BE2C (cell line): ENCODE data around the gene ZNF284.

Experiments
- DNase-seq: peaks from one replicate; pipeline ENCODE4 v3.0.0-alpha.2; 2020
- H3K27me3 ChIP-seq: fragments of 250-450 bp; sonication (Bioruptor Pico); 2 replicates; pipeline ENCODE4 v1.5.1; 2020; ENCODE audit warnings: mild to moderate bottlenecking
- H3K36me3 ChIP-seq: fragments of 250-450 bp; sonication (Bioruptor Pico); 2 replicates; pipeline ENCODE4 v1.5.1; 2020; ENCODE audit warnings: mild to moderate bottlenecking
- H3K4me1 ChIP-seq: fragments of 250-450 bp; sonication (Bioruptor Pico); 2 replicates; pipeline ENCODE4 v1.5.1; 2020
- H3K4me3 ChIP-seq: 2 replicates; pipeline ENCODE4 v1.5.1; 2011; ENCODE audit warnings: low read depth, low read length
- H3K9me3 ChIP-seq: fragments of 250-450 bp; sonication (Bioruptor Pico); 2 replicates; pipeline ENCODE4 v1.5.1; 2020
- TF ChIP-seq, protein P1 (sequence below): IDR thresholded peaks from 2 replicates; pipeline ENCODE4 v1.5.1; 2012; ENCODE audit warnings: mild to moderate bottlenecking, low read depth, low read length

The ZNF284 gene

DNA sequence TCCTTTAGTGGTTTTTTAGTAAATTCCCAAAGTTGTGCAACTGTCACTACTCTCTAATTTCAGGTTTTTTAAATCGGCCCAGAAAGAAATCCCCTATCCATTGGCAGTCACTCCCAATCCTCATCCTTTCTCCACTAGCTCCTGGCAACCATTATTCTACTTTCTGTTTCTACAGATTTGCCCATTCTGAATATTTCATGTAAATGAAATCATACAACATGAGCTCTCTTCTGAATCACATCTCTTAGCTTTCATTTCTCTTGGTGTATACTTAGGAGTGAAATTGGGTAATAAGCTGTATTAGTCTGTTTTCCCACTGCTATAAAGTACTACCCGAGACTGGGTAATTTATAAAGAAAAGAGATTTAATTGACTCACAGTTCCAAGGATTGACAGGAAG, 29.8 kb upstream of the ZNF284 start:
- TF ChIP-seq, protein P1, sequence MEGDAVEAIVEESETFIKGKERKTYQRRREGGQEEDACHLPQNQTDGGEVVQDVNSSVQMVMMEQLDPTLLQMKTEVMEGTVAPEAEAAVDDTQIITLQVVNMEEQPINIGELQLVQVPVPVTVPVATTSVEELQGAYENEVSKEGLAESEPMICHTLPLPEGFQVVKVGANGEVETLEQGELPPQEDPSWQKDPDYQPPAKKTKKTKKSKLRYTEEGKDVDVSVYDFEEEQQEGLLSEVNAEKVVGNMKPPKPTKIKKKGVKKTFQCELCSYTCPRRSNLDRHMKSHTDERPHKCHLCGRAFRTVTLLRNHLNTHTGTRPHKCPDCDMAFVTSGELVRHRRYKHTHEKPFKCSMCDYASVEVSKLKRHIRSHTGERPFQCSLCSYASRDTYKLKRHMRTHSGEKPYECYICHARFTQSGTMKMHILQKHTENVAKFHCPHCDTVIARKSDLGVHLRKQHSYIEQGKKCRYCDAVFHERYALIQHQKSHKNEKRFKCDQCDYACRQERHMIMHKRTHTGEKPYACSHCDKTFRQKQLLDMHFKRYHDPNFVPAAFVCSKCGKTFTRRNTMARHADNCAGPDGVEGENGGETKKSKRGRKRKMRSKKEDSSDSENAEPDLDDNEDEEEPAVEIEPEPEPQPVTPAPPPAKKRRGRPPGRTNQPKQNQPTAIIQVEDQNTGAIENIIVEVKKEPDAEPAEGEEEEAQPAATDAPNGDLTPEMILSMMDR, result no peak
- H3K9me3 ChIP-seq, result no peaks in the 10 kb centered on the region

DNA sequence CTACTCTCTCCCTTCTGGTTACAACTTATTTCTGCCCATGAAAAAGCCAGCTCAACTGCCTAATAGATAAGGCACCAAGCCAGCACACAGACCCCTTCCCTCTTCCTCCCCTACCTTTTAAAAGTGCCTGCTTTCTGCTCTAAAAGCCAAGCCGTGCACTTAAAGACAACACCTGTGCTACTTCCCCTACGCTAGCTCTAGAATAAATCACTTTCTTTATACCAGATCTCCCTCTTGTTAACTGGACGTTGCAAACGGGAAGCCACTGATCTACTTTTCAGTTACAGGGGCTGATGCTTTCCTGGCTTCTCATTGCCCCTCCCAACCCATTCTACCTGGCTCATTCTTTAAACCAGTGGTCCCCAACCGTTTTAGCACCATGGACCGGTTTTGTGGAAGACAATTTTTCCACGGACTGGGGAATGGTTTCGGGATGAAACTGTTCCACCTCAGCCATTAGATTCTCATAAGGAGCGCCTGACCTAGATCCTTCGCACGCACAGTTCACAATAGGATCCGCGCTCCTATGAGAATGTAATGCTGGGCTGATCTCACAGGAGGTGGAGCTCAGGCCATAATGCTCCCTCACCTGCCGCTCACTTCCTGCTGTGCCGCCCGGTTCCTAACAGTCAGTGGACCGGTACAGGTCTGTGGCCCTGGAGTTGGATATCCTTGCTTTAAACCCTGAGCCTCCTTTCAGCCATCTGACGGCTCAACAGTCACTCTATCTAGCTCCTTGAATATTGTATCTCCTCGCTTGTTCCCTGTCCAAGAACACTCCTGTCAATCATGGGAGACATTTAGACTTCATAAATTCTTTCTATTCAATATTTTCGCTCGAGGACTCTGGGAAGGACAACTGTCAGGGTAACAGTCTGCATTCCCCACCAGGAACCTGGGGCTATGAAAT, 21.0 kb upstream of the ZNF284 start:
- TF ChIP-seq, protein P1, result no peak
- H3K9me3 ChIP-seq, result no peaks in the 10 kb centered on the region
- DNase-seq, result no peak
- peaks cover 6% of the 10 kb centered on the region for H3K27me3 ChIP-seq
- no peaks in the 10 kb centered on the region for H3K4me1 ChIP-seq
- peak overlapping the region; percentile 82 for H3K4me3 ChIP-seq
- H3K36me3 ChIP-seq, result peaks cover 3% of the 10 kb centered on the region; the same call in 1 of the 2 replicates

More for the DNA sequence above, 29.8 kb upstream of the ZNF284 start:
- DNase-seq, result no peak
- H3K27me3 ChIP-seq, result peaks cover 27% of the 10 kb centered on the region
- H3K4me1 ChIP-seq, result no peaks in the 10 kb centered on the region
- H3K36me3 ChIP-seq, result no peaks in the 10 kb centered on the region
- no peak overlapping the region for H3K4me3 ChIP-seq

DNA sequence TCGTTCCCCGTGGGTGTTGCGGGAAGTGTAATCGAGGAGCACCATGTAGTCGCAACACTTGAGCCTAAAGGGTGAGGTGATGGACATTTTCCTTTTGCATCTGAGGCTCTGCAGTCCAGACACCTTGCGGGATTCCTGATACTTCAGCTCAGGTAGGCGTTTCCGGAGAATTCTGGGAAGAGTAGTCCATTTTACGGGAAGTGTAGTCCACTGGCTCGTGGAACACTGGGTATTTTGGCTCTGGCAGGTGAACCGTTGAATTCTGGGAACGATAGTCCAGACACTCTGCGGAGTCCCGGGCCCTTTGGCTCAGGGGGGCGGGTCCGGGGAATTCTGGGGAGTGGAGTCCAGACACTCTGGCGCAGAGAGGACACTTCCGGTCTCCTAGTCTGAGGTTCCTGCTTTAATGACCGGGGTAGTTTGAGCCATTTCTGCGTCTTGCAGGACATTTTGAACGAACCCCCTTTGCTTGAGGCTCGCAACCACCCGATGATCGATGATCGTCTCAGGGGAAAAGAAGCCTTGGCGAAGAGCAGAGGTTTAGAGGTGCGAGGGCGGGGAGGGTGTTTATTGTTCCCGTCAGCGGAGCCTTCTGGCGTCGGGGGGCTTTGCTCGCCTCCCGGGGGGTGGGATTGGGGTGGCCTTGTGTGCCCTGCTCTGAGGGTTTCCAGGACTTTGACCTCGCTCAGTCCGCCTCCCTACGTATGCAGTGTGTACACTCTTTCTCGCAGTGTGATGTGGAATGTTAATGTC, 20.1 kb upstream of the ZNF284 start, which contains the start of gene ZNF223:
Gene ZNF223, plus strand, starts transcription at position 387 of the 753 bp plus-strand sequence. CDS start 3,141 bp downstream, outside the sequence.
- peaks cover 6% of the 10 kb centered on the region for H3K27me3 ChIP-seq
- H3K4me3 ChIP-seq, result peak within 1 kb of the TSS; percentile 82
- no peaks in the 10 kb centered on the region for H3K4me1 ChIP-seq
- peaks cover 3% of the 10 kb centered on the region; the same call in 1 of the 2 replicates for H3K36me3 ChIP-seq
- DNase-seq, result peak; percentile 92
- H3K9me3 ChIP-seq, result no peaks in the 10 kb centered on the region
- TF ChIP-seq, protein P1, result no peak

DNA sequence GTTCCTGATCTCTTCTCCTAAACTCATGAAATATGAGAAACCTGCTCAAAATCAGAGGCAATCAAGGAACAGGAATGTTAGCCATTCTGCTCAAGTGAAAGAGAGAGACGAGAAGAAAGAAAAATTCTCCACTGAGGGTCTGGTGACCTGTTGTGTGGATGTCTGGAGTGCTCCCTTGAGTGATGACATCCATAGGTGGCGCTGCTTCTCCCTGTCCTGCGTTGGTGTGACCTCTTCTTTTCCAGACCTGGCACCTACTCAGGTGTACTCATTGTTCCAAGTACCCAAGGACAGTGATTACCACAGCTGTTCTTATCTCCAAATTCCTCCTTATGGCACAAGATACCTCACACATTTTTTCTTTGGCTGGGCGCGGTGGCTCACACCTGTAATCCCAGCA, 16.1 kb upstream of the ZNF284 start:
- no peak overlapping the region for H3K4me3 ChIP-seq
- no peaks in the 10 kb centered on the region for H3K9me3 ChIP-seq
- H3K27me3 ChIP-seq, result no peaks in the 10 kb centered on the region
- TF ChIP-seq, protein P1, result no peak
- H3K36me3 ChIP-seq, result peaks cover 6% of the 10 kb centered on the region
- no peak for DNase-seq
- H3K4me1 ChIP-seq, result no peaks in the 10 kb centered on the region

DNA sequence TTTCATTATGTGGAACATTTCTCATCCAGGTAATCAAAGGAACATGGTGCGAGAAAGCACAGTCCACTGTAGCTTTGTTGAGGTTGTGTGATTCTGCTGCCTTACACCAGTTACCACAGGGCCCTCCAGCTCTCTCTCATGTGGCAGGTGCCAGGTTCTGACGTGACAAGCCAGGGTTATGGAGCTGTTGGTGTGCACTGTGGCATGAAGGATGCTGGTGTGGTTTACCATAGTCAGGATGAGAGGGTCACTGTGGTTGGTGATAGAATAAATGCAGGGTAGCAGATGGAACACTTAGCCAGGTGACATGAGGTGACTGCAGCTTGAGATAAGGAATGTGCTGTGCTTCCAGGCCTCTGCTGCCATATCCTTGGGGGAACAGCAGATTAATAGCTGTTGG, 12.7 kb upstream of the ZNF284 start:
- Histone ChIP-seq H3K36me3 (peaks cover 6% of the 10 kb centered on the region), H3K4me1 (no peaks in the 10 kb centered on the region), H3K4me3 (no peak overlapping the region), H3K9me3 (no peaks in the 10 kb centered on the region), H3K27me3 (no peaks in the 10 kb centered on the region)
- no peak for DNase-seq
- TF ChIP-seq, protein P1, result no peak

DNA sequence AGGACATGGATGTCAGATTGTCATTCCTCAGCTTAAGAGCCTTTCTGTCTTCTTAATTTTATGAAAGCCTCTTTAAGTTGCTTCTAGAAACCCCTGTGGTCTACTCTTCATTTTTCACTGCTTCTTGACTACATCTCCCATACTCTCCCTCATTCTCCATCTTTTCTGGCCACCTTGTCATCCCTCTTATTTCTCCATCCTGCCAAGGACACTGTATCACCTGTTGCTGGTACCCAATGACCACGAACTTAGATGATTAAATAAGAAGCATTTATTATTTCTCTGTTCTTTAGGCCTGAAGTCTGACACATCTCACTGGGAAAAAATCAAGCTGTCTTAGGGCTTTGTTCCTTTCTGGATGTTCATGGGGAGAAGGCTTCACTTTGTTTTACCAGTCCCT, 10.9 kb upstream of the ZNF284 start:
- H3K27me3 ChIP-seq, result no peaks in the 10 kb centered on the region
- no peaks in the 10 kb centered on the region for H3K9me3 ChIP-seq
- no peaks in the 10 kb centered on the region for H3K4me1 ChIP-seq
- peaks cover 7% of the 10 kb centered on the region for H3K36me3 ChIP-seq
- TF ChIP-seq, protein P1, result no peak
- no peak for DNase-seq
- no peak overlapping the region for H3K4me3 ChIP-seq
